GM12878 (cell line): ENCODE data around the gene FHL3. TPM values are rescaled to one million over a fixed set of nuclear protein-coding genes. Genes with fewer than 3 reads are reported as not detected.

Experiments used
- ATAC-seq: fragments of 200-7000 bp; cut with Tn5 transposase; 3 replicates; pipeline ENCODE4 v1.9.1; 2020; ENCODE audit warnings: mild to moderate bottlenecking, moderate library complexity
- BruUV-seq: library from RNA; stranded (reverse); fragments of 400-500 nt; replicated peaks from 2 replicates; lab custom pipeline; 2021; lab: Mats Ljungman, UMichigan
- CTCF ChIA-PET: fragments of 300-600 bp; sonication (Branson Sonifier 250); formaldehyde crosslinking; extraction: SDS; loops from one replicate; lab custom pipeline; 2021; ENCODE audit warnings: inconsistent platforms; lab: Yijun Ruan, JAX
- POLR2A ChIA-PET: fragments of 350-600 bp; formaldehyde crosslinking; extraction: SDS; loops from one replicate; lab custom pipeline; 2021; ENCODE audit warnings: inconsistent platforms; lab: Charles Lee
- RAD21 ChIA-PET: fragments of 300-600 bp; sonication (Branson Sonifier 250); formaldehyde crosslinking; loops from one replicate; lab custom pipeline; 2023; ENCODE audit warnings: antibody characterized with exemption; ENCODE audit not compliant: unreplicated experiment; lab: Charles Lee
- SMC1A ChIA-PET: fragments of 300-600 bp; sonication (Branson Sonifier 250); formaldehyde crosslinking; loops from one replicate; lab custom pipeline; 2023; ENCODE audit not compliant: unreplicated experiment, uncharacterized antibody; lab: Charles Lee
- DNase-seq: peaks from one replicate; pipeline ENCODE4 v3.0.0-alpha.2; 2011; ENCODE audit warnings: low read depth, low spot score
- FAIRE-seq: peaks from 3 replicates; lab custom pipeline; 2011; peaks lifted over from hg19 to GRCh38; lab: Jason Lieb, UNC
- H2AFZ ChIP-seq: 2 replicates; pipeline ENCODE4 v1.6.0; 2011; ENCODE audit warnings: low read depth, low read length, control low read depth; ENCODE audit not compliant: control insufficient read depth
- H3K27ac ChIP-seq: 2 replicates; pipeline ENCODE4 v1.5.1; 2011; ENCODE audit warnings: control low read depth; ENCODE audit not compliant: control insufficient read depth, insufficient read depth
- H3K27me3 ChIP-seq, 2 experiments: replicated peaks in 1 of 2; 2 replicates each; pipeline versions ENCODE4 v1.6.0 to v1.6.1; 2011; ENCODE audit warnings: low read length in 1 of 2; ENCODE audit not compliant: control insufficient read depth in 2 of 2, insufficient read depth in 2 of 2
- H3K36me3 ChIP-seq, 2 experiments: 2 replicates each; pipeline ENCODE4 v1.5.1; 2011; ENCODE audit warnings: low read length in 1 of 2; ENCODE audit not compliant: control insufficient read depth in 2 of 2, insufficient read depth in 2 of 2
- H3K4me1 ChIP-seq: 2 replicates; pipeline ENCODE4 v1.6.1; 2011; ENCODE audit warnings: mild to moderate bottlenecking, low read length, moderate library complexity, mixed read lengths; ENCODE audit not compliant: control insufficient read depth, insufficient read depth
- H3K4me2 ChIP-seq: 2 replicates; pipeline ENCODE4 v1.6.0; 2011; ENCODE audit warnings: control low read depth; ENCODE audit not compliant: control insufficient read depth, insufficient read depth
- H3K4me3 ChIP-seq: fragments of 200-600 bp; sonication (generic); 2 replicates; pipeline ENCODE4 v1.5.1; 2016
- H3K79me2 ChIP-seq: 2 replicates; pipeline ENCODE4 v1.6.0; 2011; ENCODE audit warnings: low read length; ENCODE audit not compliant: control insufficient read depth, insufficient read depth
- H3K9ac ChIP-seq: 2 replicates; pipeline ENCODE4 v1.8.0; 2011; ENCODE audit warnings: low read length, control low read depth, mixed read lengths; ENCODE audit not compliant: control insufficient read depth, insufficient read depth
- H3K9me3 ChIP-seq: replicated peaks from 3 replicates; pipeline ENCODE4 v1.5.1; 2011; ENCODE audit warnings: mild to moderate bottlenecking, low read length; ENCODE audit not compliant: control insufficient read depth, insufficient read depth
- H4K20me1 ChIP-seq: 2 replicates; pipeline ENCODE4 v1.6.0; 2011; ENCODE audit not compliant: control insufficient read depth, insufficient read depth
- FOS ChIP-seq: IDR thresholded peaks from 3 replicates; pipeline ENCODE4 v1.6.1; 2011; ENCODE audit warnings: borderline replicate concordance; ENCODE audit not compliant: insufficient read length; ENCODE audit errors: extremely low read depth
- HCFC1 ChIP-seq: fragments of 150-350 bp; IDR thresholded peaks from 2 replicates; pipeline ENCODE4 v1.6.1; 2014; ENCODE audit warnings: low read length
- HDGF ChIP-seq: fragments of 450-650 bp; IDR thresholded peaks from 2 replicates; pipeline ENCODE4 v1.6.1; 2016; ENCODE audit warnings: antibody characterized with exemption
- MTA2 ChIP-seq: fragments of 450-650 bp; IDR thresholded peaks from 2 replicates; pipeline ENCODE4 v1.6.1; 2016; ENCODE audit warnings: low read depth, mild to moderate bottlenecking, moderate library complexity
- NBN ChIP-seq: fragments of 450-650 bp; IDR thresholded peaks from 2 replicates; pipeline ENCODE4 v1.6.1; 2016
- NR2C1 ChIP-seq: fragments of 450-650 bp; IDR thresholded peaks from 2 replicates; pipeline ENCODE4 v1.6.1; 2017; ENCODE audit warnings: antibody characterized with exemption, mild to moderate bottlenecking, moderate library complexity
- NR2C2 ChIP-seq: IDR thresholded peaks from 2 replicates; pipeline ENCODE4 v1.6.1; 2011; ENCODE audit warnings: borderline replicate concordance, low read depth; ENCODE audit not compliant: control insufficient read depth, insufficient read length
- NRF1 ChIP-seq: conservative IDR thresholded peaks from 2 replicates; pipeline ENCODE4 v1.6.1; 2011; ENCODE audit warnings: mild to moderate bottlenecking, low read depth, low read length, improper control_type of control experiment
- POU2F2 ChIP-seq: IDR thresholded peaks from 3 replicates; pipeline ENCODE4 v1.6.1; 2011; ENCODE audit warnings: low read depth, mild to moderate bottlenecking, low read length, borderline replicate concordance
- RFX5 ChIP-seq: IDR thresholded peaks from 2 replicates; pipeline ENCODE4 v1.6.1; 2011; ENCODE audit warnings: low read depth, low read length, improper control_type of control experiment
- SMAD1 ChIP-seq: fragments of 450-650 bp; IDR thresholded peaks from 2 replicates; pipeline ENCODE4 v1.6.1; 2018; ENCODE audit warnings: mild to moderate bottlenecking, low read depth; ENCODE audit not compliant: partially characterized antibody
- SMARCA5 ChIP-seq: fragments of 450-650 bp; IDR thresholded peaks from 2 replicates; pipeline ENCODE4 v1.6.1; 2017; ENCODE audit warnings: mild to moderate bottlenecking
- WGBS: methylation state at CpG from one replicate; pipeline ENCODE4 v1.1.6; 2016; ENCODE audit warnings: low lambda C conversion rate; ENCODE audit not compliant: insufficient replicate concordance, insufficient coverage; ENCODE audit errors: missing lambda C conversion rate; 5-methylcytosine and 5-hydroxymethylcytosine counted together
- in situ Hi-C: fragments of 300-500 bp; cut with MboI; formaldehyde crosslinking; loops from 9 replicates; pipeline ENCODE4 v1.14.3; 2018; ENCODE audit warnings: mixed read lengths
- intact Hi-C: fragments of 100-400 bp; cut with micrococcal nuclease; formaldehyde crosslinking; loops from one replicate; pipeline ENCODE4 v1.14.2; 2022; ENCODE audit not compliant: unreplicated experiment
- polyA plus RNA-seq, 11 experiments: library from polyadenylated mRNA; depleted of rRNA in 4 of 11; unstranded in 6 of 11; stranded (reverse) in 5 of 11; fragments of >200 nt; fragmentation: Nextera tagmentation in 4 of 11; fragmentation: Illumina TruSeq in 1 of 11; extraction: Ambion mirVana in 4 of 11; extraction: Trizol in 1 of 11; gene quantifications; 1 replicate in 1 of 11; 2 replicates in 10 of 11; pipeline versions ENCODE4 v1.2.1 to v1.2.3, GENCODE V29; 2011 to 2016; ENCODE audit warnings: inconsistent platforms in 2 of 11, missing spikeins in 2 of 11, low read depth in 1 of 11
- total RNA-seq, 4 experiments: library from RNA; depleted of rRNA in 3 of 4; stranded (reverse); fragments of >200 nt in 3 of 4; fragmentation: Illumina TruSeq in 1 of 4; extraction: Trizol in 1 of 4; gene quantifications; 2 replicates each; pipeline versions ENCODE4 v1.2.1 to v1.2.3, GENCODE V29; 2013 to 2021
- TF ChIP-seq, protein P1 (sequence below): fragments of 450-650 bp; conservative IDR thresholded peaks from 2 replicates; pipeline ENCODE4 v1.6.1; 2017; ENCODE audit warnings: mild to moderate bottlenecking, moderate library complexity

FHL3 gene
- total and polyA plus RNA-seq, 10 of the 15 experiments (the other 5 are each of a cell fraction or from before 2014, with no cell fraction given) = 0.26 to 13.9 (median 7.9) TPM

DNA sequence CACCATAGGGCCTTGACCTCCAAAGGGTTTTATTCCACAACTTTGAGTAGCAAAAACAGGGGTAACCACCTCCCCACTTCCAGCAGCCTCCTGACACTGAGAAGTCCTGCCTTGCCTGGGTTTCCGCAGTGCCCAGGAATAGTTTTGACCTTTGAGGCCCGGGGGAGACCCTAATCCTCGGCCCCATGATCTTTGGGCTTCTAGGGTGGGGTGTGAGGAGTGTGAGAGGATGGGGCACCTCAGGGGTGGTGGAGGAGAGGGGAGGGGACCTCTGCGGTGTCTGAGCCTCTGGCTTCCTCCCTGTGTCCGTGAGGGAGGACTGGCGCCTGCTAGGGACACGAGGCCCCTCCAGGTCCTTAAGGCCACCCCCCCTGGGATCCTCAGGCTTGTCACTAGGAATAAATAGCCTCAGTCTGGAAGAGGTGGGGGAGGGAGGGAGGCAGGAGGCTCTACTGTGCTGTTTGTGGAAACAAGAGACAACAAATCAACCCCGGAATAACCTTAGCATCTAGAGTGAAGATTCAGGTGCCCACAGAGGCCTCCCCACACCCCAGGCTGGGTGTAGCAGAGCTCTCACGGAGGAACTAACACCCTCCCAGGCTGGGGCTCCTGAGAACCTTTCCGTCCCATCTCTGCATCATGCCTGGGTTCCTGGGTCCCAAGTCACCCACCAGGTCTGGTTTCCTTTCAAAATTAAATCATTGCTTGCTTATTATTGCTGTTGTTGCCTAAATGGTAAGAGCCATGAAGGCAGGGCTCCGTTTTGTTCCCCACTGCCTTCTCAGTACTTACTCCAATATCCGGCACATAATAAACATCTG lies 904 bp upstream of the FHL3 start (continued):
- TF ChIP-seq FOS (no peak), NRF1 (no peak), RFX5 (no peak), POU2F2 (no peak), HCFC1 (no peak), NR2C1 (no peak), SMARCA5 (no peak)
- TF ChIP-seq, protein P1, sequence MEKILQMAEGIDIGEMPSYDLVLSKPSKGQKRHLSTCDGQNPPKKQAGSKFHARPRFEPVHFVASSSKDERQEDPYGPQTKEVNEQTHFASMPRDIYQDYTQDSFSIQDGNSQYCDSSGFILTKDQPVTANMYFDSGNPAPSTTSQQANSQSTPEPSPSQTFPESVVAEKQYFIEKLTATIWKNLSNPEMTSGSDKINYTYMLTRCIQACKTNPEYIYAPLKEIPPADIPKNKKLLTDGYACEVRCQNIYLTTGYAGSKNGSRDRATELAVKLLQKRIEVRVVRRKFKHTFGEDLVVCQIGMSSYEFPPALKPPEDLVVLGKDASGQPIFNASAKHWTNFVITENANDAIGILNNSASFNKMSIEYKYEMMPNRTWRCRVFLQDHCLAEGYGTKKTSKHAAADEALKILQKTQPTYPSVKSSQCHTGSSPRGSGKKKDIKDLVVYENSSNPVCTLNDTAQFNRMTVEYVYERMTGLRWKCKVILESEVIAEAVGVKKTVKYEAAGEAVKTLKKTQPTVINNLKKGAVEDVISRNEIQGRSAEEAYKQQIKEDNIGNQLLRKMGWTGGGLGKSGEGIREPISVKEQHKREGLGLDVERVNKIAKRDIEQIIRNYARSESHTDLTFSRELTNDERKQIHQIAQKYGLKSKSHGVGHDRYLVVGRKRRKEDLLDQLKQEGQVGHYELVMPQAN = no peak

GRCh38 chr1:38004284-38005108 lies 818 bp downstream of the FHL3 start:
- 0 out of 4 replicates have a peak, but pooled peaks cover 0 to 2% of the 10 kb centered on the region in 2 experiments for H3K27me3 ChIP-seq
- in situ Hi-C loops = no loop called here
- H3K9me3 ChIP-seq = no peaks in the 10 kb centered on the region
- no peak for TF ChIP-seq SMAD1
- TF ChIP-seq MTA2 = 0 out of 2 replicates have a peak, but pooled peaks have one; percentile 11
- TF ChIP-seq HDGF = peak; percentile 50; the same call in 1 of the 2 replicates
- 0 out of 2 replicates have a peak, but pooled peaks have one; percentile 26 for TF ChIP-seq NBN
- TF ChIP-seq NR2C2 = no peak
- TF ChIP-seq, all 136 proteins: peak for 3
- RAD21 ChIA-PET = interaction anchor here (0.7 to 1.2 kb wide), 2 partner anchors 15 to 49 kb away, joined by 3 read pairs; no protein-coding TSS in a partner anchor
- peak overlapping the region; percentile 69 for H3K9ac ChIP-seq
- peak overlapping the region; percentile 56 for H3K4me2 ChIP-seq
- TSS peak; percentile 84 for BruUV-seq
- ATAC-seq = peak; percentile 43
- no peak for DNase-seq
- peaks cover 18% of the 10 kb centered on the region for H3K79me2 ChIP-seq
- CTCF ChIA-PET = interaction anchor here (0.7 to 1.2 kb wide), 4 partner anchors 8 to 56 kb away, joined by 3 to 9 read pairs (median 4); partner anchors contain the start of genes SF3A3 and UTP11
- POLR2A ChIA-PET = interaction anchor here (1.7 kb wide), 1 partner anchor 9 kb away, joined by 4 read pairs; no protein-coding TSS in a partner anchor
- no peaks in the 10 kb centered on the region for H4K20me1 ChIP-seq
- FAIRE-seq = peak; percentile 93
- peaks cover 29% of the 10 kb centered on the region for H3K4me1 ChIP-seq
- intact Hi-C loops = no loop called here
- no peaks in the 10 kb centered on the region for H3K36me3 ChIP-seq
- H3K27ac ChIP-seq = peak overlapping the region; percentile 5
- SMC1A ChIA-PET = interaction anchor here (1.1 kb wide), 2 partner anchors 9 to 11 kb away, joined by 3 read pairs; no protein-coding TSS in a partner anchor
- H3K4me3 ChIP-seq = peak overlapping the region; percentile 72
- WGBS = 2% methylated on average over 26 of the region's 26 CpGs
- H2AFZ ChIP-seq = peak overlapping the region; percentile 33
